ENCODE data around the gene MORC3.
"Not testable (repeated sequence)": the region's sequence is repeated elsewhere in the genome, so short reads cannot be mapped to it uniquely, and the experiment has no call there.

Gene MORC3, protein sequence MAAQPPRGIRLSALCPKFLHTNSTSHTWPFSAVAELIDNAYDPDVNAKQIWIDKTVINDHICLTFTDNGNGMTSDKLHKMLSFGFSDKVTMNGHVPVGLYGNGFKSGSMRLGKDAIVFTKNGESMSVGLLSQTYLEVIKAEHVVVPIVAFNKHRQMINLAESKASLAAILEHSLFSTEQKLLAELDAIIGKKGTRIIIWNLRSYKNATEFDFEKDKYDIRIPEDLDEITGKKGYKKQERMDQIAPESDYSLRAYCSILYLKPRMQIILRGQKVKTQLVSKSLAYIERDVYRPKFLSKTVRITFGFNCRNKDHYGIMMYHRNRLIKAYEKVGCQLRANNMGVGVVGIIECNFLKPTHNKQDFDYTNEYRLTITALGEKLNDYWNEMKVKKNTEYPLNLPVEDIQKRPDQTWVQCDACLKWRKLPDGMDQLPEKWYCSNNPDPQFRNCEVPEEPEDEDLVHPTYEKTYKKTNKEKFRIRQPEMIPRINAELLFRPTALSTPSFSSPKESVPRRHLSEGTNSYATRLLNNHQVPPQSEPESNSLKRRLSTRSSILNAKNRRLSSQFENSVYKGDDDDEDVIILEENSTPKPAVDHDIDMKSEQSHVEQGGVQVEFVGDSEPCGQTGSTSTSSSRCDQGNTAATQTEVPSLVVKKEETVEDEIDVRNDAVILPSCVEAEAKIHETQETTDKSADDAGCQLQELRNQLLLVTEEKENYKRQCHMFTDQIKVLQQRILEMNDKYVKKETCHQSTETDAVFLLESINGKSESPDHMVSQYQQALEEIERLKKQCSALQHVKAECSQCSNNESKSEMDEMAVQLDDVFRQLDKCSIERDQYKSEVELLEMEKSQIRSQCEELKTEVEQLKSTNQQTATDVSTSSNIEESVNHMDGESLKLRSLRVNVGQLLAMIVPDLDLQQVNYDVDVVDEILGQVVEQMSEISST

DNA sequence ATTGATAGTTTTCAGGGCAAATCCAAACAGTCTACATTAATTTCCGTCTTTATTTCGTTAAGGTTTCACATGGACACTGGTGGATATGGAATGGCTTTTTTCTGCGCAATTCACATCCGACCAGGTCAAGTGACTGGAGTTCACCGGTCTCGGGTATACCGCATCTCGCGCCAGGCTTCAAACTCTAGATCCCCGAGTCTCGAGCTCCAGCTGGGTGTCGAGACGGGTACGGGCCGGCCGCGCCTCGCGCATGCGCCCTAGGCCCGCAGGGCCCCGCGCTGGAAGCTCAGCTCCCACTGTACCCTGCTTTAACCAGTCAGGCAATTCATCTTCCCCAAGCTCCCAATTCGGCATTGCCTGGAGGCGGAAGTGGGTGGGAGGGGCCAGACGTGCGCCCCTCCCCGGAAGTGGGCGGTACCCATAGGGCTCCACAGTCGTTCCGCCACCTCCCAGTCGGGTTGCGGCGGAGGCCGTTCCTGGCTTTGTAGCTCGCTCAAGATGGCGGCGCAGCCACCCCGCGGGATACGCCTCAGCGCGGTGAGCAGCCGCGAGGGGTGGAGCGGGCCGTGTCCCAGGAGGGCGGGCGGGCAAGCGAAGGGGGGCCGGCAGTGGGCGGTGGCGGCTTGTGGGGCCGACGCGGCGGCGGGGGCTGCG, at the start of gene MORC3:
Gene MORC3 (plus strand): TSS at position 431 of the 654 bp plus-strand sequence. CDS start 68 bp downstream, at position 499.
- DNase-seq (ENCODE audit: low read depth): peak; percentile 98

DNA sequence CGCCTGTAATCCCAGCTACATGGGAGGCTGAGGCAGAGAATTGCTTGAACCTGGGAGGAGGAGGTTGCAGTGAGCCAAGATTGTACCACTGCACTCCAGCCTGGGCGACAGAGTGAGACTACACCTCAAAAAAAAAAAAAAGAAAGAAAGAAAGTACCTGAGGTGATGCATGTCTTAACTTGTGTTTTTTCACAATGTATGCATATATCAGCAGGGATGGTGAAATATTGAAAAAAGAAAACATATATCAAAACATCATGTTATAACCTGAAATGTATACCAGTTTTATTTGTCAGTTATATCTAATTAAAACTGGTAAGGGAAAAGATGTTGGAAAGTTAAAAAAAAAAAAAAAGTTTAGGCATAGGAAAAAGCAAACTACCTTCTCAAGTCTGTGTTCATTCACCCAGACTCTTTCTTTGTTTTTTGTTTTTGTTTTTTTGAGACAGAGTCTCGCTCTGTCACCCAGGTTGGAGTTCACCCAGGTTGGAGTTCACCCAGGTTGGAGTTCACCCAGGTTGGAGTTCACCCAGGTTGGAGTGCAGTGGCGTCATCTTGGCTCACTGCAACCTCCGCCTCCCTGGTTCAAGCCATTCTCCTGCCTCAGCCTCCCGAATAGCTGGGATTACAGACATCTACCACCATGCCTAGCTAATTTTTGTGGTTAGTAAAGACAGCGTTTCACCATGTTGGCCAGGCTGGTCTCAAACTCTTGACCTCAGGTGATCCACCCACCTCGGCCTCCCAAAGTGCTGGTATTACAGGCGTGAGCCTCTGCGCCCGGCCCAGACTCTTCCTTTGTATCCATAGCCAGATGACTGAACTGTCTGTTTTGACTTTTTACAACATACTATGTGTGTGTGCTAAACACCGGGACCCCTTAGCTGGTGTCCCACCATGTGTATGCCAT, 49.0 kb upstream of the MORC3 start:
- not testable (repeated sequence) for DNase-seq (ENCODE audit: low read depth)

DNA sequence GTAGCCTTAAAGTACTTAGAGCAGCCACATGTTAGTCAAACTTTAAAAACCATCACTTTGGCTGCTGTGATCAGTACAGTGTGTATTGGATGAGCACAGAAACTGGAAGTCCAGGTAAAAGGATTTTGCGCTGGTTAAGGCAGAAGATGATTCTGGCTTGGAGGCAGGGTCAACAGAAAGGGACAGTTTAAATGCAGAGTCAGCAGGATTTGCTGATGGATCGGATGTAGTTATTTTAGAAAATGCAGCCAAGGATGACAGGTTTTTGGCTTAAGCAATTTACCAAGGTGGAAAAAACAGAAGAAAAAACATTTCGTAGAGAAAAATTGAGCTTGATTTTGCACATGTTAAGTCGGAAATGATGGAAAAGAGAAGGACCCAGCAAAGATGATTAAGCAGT, 45.9 kb upstream of the MORC3 start:
- DNase-seq (ENCODE audit: low read depth): no peak

DNA sequence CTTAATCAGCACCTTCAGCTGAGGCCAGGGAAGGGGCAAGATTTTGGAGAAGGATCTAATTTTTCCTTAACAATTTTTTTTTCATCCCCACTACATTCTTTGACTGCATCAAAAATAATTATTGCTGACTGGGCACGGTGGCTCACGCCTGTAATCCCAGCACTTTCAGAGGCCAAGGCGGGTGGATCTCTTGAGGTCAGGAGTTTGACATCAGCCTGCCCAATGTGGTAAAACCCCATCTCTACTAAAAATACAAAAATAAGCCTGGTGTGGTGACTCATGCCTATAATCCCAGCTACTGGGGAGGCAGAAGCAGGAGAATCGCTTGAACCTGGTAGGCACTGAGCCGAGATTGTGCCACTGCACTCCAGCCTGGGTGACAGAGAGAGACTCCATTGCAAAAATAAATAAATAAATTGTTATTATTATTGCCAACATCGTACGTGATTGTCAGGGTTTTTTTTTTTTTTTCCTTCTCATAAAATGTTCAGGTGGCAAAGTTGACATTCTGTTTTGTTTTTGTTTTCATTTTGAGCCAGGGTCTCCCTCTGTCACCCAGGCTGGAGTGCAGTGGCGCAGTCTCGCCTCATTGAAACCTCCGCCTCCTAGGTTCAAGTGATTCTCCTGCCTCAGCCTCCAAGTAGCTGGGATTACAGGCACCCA, 37.3 kb upstream of the MORC3 start:
- no peak for DNase-seq (ENCODE audit: low read depth)

DNA sequence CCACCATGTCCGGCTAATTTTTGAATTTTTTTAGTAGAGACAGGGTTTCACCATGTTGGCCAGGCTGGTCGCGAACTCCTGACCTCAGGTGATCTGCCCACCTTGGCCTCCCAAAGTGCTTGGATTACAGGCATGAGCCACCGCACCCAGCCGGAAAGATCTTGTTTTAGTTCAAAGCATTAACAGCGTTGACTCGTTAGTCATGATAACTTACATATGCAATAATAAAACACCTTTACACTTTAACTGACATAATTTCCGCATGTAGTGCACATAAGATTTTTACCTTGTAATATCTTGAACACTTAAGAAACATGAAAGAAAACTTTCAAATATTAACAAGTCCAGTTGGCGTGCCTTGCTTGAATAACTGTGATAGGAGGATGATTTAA, 36.8 kb upstream of the MORC3 start:
- DNase-seq (ENCODE audit: low read depth): not testable (repeated sequence)

DNA sequence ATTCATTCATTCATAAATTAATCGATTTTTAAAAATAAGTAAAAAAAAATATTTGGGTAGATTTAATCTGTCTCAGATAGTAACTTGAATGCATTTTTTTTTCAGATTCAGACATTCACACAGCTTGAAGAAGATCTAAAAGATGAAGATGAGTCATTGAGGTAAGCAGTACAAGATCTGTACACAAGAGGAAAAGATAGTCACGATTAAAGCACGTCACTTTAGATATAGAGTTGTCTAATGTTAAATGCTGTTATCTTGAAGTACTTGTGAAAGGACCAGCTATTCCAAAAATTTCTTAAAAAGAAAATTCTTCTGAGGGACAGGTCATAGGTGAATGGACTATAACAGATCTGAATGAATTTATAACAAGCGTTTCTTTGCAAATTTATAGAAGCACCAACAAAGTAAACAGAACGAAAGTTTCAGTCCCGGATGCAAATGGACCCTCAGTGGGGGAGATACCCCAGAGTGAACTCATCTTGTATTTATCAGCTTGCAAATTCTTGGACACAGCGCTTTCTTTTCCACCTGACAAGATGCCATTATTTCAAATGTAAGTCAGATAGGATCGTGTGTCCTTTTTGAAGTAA, 31.2 kb upstream of the MORC3 start:
- DNase-seq (ENCODE audit: low read depth): no peak

DNA sequence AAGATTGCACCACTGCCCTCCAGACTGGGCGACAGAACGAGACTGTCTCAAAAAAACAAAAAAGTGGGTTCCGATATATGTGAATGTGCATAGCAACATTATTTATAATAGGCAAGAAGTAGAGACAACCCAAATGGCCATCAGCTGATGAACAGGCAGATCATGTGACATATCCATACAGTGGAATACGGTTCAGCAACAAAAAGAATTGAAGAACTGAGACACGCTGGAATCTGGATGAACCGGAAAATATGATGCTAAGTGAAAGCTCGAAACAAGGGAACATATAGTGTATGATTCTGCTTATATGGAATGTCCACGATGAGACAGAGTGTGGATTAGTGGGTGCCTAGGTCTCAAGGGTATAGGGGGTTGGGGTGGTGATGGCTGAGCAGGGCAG, 28.5 kb upstream of the MORC3 start:
- DNase-seq (ENCODE audit: low read depth): no peak

DNA sequence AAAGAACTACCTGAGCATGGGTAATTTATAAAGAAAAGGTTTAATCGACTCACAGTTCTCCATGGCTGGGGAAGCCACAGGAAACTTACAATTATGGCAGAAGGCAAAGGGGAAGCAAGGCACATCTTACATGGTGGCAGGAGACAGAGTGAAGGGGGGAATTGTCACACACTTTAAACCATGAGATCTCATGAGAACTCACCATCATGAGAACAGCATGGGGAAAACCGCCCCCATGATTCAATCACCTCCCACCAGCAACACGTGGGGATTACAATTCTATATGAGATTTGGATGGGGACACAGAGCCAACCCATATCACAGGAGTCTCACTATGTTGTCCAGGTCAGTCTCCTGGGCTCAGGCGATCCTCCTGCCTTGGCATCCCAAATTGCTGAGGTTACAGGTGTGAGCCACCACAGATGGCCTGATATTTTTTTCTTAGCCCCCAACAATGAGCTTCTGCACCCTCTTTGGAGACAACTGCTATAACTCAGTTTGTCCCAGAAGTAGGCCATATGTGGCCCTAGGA, 22.5 kb upstream of the MORC3 start:
- DNase-seq (ENCODE audit: low read depth): no peak

DNA sequence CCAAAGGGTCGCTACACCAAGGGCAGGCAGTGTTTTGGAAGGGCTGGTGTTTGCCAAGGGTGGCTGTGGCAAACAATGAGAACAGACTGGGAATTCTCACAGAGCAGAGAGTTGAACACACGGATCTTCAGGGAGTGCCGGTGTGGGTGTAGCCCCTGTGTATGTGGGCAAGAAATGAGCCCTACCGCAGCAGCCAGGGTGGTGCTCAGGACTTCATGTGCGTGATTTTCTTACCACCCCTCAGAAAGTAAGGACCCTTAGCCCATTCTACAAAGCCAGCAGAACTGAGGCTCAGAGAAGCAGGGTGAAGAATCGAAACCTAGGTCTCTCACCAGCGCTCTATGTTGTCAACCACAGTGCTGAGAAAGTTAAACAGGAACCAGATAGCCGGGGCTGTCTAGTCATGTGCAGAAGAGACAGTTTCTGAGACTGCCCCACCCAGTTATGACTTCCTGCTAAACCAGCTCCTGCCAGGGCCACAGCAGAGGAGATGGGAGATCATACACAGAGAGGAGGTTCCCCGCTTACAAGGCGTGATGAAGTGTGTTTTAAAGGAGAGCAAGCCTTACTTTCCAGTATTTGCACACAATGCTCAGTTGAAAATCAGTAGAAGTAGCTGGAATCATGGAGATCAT, 21.9 kb upstream of the MORC3 start:
- no peak for DNase-seq (ENCODE audit: low read depth)

DNA sequence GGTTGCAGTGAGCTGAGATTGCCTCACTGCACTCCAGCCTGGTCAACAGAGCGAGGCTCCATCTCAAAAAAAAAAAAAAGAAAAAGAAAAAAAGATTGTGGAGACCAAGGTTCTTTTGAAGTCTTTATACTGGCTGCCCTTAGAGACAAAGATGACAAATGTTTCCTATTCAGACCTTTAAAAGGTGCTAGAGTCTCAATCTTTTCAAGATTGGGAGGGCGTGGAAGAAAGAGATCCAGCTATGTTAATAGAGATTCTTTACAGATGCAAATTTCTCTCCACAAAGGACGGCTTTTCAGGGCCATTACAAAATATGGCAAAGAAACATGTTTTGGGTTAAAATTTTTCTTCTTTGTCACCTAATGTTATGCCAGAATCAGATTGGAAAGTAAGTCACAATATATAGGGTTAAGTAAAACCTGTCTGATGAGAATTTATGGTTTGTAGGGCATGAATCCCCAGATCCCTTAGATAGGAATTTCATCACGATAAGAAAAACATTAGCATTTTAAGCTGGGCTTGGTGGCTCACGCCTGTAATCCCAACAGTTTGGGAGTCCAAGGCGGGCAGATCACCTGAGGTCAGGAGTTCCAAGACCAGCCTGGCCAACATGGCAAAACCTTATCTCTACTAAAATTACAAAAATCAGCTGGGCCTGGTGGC, 13.0 kb upstream of the MORC3 start:
- no peak for DNase-seq (ENCODE audit: low read depth)

DNA sequence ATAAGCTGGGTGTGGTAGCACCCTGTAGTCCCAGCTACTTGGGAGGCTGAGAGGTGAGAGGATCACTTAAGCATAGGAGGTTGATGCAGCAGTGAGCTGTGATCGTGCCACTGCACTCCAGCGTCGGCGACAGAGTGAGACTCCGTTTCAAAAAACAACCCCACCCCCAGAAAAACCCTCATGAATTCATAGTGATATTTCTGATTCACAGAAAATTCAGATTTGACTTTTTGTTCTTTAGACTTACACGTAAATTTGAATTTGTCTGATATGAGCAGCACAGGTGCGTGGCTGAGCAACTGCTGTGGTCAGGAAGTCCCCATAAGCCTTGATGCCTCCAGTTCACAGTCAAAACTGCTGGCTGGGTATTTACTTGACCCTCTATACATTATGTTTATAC, 10.0 kb upstream of the MORC3 start:
- no peak for DNase-seq (ENCODE audit: low read depth)

DNA sequence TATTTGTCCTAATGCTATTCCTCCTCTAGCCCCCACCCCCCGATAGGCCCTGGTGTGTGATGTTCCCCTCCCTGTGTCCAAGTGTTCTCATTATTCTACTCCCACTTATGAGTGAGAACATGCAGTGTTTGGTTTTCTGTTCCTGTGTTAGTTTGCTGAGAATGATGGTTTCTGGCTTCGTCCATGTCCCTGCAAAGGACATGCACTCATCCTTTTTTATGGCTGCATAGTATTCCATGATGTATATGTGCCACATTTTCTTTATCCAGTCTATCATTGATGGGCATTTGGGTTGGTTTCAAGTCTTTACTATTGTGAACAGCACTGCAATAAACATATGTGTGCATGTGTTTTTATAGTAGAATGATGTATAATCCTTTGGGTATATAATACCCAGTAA, 6.6 kb upstream of the MORC3 start:
- not testable (repeated sequence) for DNase-seq (ENCODE audit: low read depth)

DNA sequence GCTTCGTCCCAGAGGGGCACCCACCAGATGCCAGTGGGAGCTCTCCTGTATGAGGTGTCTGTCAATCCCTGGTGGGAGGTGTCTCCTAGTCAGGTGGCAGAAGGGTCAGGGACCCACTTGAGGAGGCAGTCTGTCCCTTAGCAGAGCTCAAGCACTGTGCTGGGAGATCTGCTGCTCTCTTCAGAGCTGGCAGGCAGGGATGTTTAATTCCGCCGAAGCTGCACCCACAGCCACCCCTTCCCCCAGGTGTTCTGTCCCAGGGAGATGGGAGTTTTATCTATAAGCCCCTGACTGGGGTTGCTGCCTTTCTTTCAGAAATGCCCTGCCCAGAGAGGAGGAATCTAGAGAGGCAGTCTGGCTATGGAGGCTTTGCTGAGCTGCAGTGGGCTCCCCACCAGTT, 4.0 kb upstream of the MORC3 start:
- not testable (repeated sequence) for DNase-seq (ENCODE audit: low read depth)

DNA sequence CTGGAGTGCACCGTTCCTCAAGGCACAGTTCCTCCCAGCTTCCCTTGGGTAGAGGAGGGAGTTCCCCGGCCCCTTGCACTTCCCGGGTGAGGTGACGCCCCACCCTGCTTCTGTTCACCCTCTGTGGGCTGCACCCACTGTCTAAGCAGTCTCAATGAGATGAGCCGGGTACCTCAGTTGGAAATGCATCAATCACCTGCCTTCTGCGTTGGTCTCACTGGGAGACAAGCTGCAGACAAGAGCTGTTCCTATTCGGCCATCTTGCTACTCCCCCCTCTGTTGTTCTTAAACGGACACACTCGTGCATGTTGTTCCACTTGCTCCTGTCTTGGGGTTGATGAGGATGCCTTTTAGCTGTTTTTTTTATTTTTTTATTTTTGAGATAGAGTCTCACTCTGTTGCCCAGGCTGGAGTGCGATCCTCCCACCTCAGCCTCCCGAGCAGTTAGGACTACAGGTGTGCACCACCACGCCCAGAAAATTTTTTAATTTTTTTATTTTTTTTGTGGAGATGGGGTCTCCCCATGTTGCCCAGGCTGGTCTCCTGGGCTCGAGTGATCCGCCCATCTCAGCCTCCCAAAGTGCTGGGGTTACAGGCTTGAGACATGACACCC, 3.0 kb upstream of the MORC3 start:
- DNase-seq (ENCODE audit: low read depth): no peak

DNA sequence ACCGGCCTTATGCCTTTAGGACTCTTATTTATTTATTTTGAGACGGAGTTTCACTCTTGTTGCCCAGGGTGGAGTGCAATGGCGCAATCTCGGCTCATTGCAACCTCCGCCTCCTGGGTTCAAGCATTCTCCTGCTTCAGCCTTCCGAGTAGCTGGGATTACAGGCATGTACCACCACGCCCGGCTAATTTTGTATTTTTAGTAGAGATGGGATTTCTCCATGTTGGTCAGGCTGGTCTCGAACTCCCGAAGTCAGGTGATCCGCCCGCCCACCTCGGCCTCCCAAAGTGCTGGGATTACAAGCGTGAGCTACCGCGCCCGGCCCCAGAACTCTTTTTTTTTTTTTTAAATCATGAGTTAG, 611 bp upstream of the MORC3 start:
- not testable (repeated sequence) for DNase-seq (ENCODE audit: low read depth)

DNA sequence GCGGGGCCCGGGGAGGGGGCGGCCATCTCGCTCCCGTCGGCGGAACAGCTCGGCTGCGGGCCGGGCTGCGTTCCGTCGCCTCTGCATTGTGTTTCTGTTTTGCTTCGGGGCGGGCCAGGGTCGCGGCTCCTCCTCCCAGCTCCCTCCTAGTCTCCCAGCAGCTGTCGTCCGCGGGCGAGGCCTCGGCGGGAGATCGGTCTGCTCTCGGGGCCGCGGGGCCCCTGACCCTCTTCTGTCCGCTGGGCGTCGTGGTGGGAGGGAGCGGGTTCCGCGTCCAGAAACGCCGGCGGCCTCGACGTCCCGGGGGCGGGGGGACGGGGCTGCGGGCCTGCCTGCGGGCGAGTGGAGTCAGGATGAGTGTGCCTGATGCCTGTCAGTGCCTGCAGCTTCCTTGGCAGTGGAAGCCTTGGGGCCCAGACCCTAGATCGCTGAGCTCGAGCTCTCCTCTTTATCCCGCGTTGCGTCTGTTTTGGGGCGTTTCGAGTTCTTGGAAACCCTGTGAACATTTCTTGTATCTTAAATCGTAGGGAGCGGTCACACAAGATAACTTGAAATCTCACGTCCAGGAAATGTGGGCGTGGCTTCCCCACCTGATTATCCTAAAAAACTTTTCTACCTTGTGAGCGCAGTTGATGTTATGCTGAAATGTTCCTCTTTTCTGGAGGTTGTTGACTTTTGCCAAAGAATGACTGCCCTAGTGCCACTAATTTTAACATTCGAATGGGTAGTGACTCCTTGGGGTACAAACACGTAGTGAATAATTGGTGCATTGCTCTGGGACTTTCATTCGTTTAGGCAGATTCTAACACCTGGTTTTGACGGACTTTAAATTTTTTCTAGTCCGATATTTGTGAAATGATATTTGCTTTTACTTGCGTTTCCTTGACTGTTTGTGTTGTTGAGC, 676 bp downstream of the MORC3 start:
- no peak for DNase-seq (ENCODE audit: low read depth)

DNA sequence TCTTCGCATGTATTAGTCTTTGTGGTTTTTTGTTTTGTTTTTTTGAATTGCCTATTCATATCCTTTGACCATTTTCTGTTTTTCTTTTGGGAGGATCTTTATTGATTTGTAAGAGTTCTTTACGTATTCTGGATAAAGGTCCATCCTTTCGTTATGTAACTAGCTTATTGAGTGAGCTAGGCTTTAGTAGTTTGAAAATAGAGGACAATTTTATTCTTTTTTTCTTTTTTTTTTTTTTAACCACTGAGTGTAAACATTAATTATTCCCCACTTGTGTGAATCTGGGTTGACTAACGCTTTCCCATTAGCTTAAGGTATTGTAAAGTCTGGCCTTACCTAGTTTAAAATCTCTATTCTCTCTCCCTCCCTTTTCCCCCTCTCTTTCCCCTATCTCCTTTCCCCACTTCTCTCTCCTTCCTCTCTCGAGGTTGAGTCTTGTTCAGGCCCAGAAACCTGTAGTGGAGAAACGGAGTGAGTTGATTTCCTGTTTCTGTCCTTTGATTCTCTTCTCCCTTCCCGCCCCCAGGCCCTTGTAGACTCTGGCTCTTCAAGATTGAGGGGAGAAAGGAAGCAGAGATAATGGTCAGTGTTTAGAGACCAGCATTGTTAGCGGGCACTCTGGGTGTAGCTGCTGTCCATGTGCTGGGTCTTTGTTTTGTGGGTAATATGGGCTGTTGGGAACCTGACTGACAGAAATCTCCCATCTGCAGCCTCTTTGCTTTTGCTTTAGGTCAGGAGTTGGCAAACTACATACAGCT, 1.5 kb downstream of the MORC3 start:
- no peak for DNase-seq (ENCODE audit: low read depth)
